Stimulated activated CD8-positive, alpha-beta memory T cell treated with anti-CD3 and anti-CD28 coated beads, Interleukin-7, amount 100 ng/mL, for 48 hours (primary cell): ENCODE data around the gene METTL9.
"Not testable (repeated sequence)": the region's sequence is repeated elsewhere in the genome, so short reads cannot be mapped to it uniquely, and the experiment has no call there.

Source experiments
- DNase-seq, 2 donors: peaks; one replicate each; pipeline ENCODE4 v3.0.0-alpha.2; 2020; ENCODE audit warnings: low read depth in 1 of 2; ENCODE audit errors: extremely low read depth in 1 of 2

Gene METTL9

DNA sequence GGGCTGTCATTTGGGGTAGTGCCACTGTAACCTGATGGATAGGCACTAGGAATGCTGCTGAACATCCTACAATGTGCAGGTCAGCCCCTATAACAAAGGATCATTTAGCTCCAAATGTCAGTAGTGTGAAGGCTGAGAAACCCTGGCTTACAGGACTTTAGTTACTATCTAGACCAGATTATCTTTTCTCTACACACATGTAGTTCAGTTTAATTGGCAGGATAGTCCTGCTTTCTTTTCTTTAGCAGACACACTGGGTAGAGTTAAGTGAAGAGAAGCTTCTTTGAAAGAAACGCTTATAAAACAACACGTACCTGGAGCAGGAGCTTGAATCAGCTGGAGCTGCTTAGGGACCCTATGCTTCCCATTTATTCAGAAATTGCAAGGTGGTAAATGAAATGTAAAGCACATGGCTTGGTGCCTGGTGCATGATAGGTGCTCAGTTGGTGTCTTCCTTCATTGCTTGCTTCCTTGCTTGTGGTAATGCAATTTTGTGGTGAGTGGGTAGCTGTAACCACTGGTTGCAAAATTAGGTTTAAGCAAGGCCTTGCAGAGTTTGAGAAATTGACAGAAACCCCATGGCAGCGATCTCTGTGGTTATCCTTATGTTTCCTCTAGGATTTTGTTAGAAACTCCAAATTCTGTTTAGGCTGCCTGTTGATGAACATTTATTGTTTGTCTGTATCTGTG, 9.4 kb downstream of the METTL9 start:
- no peak for DNase-seq

DNA sequence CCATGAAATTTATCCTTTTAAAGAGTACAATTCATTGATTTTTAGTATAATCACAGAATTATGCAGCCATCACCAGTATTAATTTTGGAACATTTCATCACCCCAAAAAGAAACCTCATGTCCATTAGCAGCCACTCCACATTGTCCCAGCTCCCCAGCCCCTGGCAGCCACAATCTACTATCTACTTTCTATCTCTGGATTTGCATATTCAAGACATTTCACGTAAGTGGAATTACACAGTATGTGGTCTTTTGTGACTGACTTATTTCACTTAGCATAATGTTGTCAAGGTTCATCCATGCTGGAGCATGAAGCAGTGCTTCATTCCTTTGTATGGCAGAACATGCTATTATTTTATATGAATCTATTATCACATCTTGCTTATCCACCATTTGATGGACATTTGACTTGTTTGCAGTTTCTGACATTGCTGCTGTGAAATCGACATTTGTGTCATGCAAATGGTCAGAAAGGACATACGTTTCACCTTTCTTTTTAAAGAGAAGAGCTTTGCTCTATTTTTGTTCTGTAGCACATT, 10.7 kb downstream of the METTL9 start:
- DNase-seq: no peak

DNA sequence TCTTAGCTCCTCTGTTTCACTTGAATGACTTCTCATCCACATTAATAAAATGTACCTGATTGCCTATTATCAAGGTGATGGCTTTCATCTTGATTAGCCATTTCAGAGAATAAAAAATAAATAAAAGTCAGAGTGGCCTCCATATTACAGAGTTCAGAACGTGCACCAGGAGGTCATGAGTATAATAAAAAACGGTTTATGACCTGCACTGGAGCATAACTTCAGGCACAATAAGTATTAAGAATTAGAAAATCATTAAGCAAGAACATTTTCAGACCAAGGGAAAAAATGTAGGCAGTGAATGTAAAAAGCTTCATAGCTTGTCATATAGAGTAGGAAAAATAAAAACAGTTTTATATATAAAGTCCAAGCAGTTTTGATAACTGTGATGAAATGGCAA, 11.4 kb downstream of the METTL9 start:
- DNase-seq: no peak

DNA sequence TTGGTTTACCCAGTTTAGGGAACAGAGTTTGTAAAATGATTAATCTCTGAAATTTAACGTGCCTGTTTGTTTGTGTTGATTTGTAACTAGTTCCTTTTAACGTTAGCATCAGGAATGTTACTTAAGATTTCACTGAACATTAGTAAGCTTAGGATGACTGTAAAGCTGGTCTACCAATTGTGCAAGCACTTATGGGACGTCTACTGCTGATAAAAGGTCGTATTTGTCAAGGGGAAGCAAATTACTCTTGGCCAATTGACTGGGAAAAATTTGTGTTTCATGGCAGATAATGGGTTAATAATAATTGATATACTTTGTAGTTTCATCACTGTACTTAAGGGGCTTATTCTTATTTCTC, 11.8 kb downstream of the METTL9 start:
- no peak for DNase-seq

DNA sequence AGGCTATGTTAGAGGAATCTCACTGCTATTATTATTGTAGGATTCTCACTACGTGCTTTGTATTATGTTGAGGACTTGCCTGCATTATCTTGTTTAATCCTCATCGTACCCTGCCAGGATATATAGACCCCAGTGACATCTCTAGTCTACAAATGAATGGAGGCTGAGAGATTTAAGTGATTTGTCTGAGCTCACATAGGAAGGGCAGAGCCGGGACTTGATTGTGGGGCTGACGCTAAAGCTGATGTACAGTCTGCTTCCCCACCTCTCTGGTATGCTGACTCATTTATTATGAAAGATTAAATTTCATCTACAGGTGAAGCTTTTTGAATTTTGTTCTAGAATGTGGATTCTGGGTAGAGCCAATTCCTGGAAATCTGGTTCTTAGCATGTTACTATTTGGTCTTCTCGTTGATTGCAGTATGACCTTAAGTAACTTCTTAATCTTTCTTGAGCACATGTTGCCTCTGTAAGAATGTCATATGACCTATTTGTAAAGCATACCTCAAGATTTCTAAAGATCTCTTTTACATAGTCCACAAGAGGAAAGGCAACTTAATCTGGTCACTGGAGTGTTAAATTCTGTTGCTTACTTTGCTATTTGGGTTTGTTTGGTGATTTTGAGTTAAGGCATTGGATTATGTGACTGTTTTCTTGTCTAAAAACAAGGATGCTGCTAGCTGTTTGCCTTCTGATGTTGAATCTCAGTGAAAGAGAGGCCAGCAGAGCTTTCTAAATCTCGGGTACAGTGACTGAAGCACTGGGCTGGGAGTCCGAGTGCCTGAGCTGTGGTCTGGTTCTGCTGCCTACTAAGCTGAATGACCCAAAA, 12.4 kb downstream of the METTL9 start:
- no peak for DNase-seq

DNA sequence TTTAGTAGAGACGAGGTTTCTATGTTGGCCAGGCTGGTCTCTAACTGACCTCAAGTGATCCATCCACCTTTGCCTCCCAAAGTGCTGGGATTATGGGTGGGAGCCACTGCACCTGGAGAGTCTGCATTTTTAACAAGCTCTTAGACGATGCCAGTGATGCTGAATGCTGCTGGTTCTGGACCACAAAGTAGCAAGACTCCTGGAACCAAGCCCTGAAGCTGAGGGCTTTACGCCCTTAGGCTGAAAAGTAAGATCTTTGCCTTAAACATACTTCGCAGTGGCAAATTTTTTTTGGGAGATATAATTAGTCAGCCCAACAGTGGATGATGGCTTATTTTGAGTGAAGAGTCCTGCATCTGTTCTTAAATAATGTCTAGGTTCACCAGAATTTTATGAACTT, 14.0 kb downstream of the METTL9 start:
- DNase-seq: no peak

DNA sequence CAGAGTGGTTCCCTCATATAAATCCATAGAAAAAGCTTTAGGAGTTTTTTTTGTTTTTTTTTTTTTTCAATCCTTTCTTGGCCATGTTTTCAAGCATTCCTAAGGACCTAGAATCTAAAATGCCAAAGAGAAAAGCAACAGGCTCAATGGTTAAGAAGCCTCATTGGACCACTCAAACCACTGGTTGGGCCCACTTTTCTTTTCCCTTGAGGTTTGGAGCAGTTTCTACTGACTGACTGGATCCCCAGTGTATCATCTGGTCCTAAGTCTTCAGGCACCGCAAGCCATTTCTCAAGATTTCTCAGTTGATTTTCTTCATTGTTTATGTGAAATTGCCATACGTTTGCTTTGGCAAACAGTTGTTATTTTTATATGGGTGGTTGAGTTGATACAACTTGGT, 14.4 kb downstream of the METTL9 start:
- no peak for DNase-seq

DNA sequence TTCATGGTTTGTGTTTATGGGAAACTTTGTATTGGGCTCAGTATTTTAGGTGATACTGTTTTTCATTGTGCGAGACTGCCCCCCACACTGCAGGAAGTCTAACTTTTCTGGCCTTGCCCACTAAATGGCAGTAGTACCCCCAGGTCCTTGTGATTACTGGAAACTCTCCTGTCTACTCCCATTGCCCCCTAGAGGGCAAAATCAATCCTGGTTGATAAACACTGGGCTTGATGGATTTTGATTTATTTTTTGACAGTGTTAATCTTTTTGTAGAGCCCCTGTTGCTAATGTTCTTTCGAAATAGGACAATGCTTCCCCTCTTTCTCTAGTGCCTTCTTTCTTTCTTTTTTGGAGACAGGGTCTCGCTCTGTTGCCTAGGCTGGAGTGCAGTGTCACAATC, 15.5 kb downstream of the METTL9 start:
- no peak for DNase-seq

DNA sequence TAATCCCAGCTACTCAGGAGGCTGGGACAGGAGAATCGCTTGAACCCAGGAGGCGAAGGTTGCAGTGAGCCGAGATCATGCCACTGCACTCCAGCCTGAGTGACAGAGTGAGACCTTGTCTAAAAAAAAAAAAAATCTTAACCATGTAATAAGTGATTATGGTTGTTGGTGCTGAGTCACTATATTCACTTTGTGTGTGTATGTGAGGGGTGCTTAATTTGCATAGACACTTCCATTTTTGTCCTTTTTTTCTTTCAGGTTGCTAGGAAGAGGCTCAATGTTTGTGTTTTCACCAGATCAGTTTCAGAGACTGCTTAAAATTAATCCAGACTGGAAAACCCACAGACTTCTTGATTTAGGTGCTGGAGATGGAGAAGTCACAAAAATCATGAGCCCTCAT, 18.2 kb downstream of the METTL9 start:
- DNase-seq: no peak

DNA sequence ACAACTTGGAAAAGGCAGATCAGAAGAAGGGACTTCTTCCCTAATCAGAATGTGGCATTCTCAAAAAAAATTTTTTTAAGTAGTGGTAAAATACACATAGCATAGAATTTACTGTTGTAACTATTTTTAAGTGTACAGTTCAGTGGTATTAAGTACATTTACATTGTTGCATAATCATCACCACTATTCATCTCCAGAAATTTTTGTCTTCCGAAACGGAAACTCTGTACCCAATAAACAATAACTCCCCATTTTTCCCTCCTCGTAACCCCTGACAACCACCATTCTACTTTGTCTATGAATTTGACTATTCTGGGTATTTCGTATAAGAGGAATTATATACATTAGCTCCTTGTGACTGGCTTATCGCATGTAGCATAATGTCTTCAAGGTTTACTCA, 18.9 kb downstream of the METTL9 start:
- DNase-seq: no peak

DNA sequence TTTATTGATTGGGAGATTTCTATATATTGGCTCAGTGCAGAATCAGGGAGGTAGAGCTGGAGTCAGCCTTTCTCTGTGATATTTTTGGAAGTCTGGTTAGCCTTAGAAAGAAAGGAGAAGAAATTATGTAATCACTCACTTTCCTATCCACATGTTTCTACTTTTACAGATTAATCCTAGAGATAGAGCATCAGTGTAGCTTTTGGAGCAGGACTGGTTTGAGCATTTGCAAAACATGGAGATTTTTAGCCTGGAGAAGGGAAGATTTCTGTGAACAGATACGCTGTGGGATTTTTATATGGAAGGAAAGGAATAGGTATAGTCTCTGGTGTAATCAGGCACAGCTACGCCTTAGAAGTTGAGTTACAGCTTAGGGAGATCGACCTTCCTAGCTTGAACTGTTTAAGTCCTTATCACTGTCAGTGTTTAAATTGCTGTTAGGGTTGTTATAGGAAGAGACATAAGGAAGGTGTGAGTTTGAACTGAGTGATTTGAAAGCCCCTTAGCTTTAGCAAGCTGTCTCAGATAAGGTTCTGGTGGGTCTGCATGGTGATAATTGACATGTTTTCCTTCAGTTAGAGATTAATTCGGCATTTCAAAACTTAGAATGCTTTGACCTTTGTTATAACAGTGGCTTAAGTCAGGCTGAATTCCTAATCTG, 20.5 kb downstream of the METTL9 start:
- DNase-seq: no peak

DNA sequence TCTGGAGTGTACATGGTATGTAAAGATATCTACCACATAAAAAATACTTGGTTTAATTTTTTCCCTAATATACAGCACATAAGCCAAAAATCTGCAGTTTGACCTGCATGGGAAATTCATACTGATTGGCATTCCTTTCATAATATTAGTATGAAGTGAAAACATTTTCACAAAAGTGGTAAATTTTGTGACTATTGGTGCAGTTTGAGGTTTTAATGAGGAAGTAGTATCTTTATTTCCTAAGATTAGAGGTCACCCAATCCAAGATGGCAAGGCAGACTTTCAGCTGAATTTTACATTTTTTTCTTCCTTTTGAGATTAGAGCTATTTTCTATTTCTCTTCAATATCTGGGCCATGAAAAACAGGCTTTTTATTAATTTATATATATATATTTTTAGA, 21.2 kb downstream of the METTL9 start:
- no peak for DNase-seq

DNA sequence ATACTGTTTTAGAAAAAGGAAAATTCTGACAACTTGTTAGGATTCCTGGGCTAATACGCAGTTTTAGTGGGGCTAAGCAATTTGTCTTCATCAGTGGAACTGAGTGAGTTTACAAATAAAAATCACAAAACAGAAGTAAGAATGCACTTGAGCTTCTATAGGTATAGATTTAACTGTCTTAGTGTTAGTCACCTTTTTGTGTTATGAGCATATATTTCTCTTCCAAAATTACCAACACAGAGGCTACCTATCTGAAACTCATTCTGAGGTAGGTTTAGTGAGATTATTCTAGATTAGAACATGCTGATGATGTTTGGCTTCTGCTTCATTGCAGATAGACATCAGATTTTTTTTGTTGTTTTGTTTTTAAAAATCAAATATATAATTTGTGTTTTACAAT, 23.2 kb downstream of the METTL9 start:
- DNase-seq: no peak

DNA sequence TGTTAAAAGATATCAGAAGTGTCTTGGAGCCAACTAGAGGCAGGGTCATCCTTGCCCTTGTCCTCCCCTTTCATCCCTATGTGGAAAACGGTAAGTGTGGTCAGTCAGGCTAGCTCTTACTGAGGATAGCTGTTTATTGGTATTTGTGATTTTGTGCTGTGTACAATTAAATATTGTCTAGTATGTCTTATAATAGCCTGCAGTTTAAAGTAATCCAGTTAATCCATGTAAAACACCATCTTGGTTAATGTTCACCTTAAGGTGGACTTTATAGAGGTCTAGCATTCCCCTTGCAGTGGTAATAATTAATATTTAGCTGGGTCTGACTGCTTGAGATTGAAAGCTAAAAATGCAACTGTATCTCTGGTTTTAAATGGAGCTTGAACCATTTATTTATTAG, 25.6 kb downstream of the METTL9 start:
- DNase-seq: no peak

DNA sequence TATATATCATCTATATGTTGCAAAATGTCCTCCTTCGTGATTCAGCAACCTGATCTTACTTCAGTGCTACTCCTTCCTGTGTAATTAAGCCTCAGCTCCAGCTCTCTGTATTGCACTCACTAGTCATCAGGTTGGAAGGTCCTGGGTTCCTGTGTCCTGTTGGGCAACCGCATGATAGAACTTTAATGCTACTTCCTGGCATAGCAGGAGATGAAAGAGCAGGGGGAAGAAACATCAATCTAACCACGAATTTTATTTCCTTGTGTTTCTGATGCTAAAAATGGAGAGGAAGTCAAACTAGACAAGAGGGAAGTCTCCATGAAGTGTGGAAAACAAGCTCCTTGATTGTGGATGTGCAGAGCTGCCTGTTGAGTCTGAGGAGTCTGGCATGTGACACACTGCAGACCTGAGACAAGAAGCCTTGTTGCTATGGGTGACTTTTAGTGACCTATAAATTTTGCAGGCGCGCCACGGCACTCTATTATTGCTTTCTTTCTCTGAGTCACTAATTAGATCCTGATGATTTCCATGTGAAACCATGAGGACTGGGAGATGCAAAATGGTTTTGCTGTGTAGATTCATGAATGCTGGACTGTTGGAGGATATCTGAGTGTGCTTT, 27.4 kb downstream of the METTL9 start:
- no peak for DNase-seq

DNA sequence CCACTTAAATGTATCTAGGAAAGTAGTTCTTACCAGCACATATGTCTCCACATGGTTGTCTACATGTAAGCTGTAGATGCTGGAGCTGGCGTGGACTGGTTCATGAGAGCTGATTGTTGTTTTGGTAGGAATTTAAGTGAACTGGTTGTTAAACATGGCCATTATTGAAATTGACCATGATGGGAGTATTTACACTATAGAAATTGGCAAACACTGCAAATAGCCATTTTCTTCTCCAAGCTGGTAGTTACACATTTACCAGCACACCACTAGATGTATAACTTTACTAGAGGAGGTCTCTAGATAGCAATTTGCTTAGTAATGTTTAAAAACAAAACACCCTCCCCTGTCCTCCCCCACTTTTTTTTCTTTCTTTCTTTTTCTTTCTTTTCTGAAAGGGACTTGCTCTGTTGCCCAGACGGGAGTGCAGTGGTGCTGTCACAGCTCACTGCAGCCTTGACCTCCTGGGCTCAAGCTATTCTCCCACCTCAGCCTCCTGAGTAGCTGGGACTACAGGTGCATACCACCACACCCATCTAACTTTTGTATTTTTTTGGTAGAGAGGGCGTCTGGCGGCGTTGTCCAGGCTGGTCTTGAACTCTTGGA, 28.8 kb downstream of the METTL9 start:
- DNase-seq: no peak

DNA sequence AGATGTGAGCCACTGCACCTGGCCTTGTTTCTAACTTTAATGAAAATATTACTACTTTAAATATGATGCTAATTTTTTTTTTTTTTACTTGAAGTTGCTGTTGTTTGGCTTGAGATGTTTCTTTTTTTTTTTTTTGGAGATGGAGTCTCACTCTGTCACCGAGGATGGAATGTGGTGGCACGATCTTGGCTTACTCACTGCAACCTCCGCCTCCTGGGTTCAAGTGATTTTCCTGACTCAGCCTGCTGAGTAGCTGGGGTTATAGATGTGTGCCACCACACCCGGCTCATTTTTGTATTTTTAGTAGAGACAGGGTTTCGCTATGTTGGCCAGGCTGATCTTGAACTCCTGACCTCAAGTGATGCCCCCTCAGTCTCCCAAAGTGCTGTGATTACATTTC, 29.4 kb downstream of the METTL9 start:
- DNase-seq: no peak

DNA sequence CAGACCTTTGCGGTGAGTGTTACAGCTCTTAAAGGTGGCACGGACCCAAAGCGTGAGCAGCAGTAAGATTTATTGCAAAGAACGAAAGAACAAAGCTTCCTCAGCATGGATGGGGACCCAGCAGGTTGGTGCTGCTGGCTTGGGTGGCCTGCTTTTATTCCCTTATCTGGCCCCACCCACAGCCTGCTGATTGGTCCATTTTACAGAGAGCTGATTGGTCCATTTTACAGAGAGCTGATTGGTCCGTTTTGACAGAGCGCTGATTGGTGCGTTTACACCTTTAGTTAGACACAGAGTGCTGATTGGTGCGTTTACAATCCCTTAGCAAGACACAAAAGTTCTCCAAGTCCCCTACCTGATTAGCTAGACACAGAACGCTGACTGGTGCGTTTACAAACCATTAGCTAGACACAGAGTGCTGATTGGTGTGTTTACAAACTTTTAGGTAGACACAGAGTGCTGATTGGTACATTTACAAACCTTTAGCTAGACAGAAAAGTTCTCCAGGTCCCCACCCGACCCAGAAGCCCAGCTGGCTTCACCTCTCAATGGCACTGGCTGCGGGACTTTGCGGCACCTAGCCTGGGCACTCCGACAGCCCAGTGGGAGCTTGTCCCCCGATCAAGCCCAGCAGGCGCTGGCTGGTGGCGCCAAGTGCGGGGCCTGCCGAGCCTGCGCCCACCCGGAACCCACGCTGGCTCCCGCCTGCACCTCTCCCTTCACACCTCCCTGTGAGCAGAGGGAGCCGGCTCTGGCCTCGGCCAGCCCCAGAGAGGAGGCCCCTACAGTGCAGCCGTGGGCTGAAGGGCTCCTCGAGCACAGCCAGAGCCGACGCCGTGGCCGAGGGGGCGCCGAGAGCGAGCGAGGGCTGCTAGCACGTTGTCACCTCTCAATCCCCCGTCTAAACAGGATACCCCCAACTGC, 30.5 kb downstream of the METTL9 start:
- DNase-seq: not testable (repeated sequence)

DNA sequence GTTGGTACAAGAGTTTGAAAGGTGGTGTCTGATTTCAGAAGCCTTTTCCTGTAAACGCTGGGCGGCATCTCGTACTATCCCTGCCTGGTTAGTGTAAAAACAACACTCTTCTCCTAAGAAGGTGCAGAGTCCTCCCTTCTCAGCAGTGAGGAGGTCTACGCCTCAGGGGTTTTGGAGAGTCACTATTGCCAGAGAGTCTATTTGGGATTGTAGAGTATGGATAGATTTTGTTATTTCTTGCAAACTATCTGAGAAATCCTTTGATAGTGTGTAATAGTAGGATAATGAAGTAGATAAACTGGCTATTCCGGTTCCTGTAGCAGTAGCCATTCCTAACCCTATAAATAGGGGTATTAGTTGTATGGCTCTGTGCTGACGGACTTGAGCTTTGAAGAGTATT, 31.5 kb downstream of the METTL9 start:
- DNase-seq: not testable (repeated sequence)

DNA sequence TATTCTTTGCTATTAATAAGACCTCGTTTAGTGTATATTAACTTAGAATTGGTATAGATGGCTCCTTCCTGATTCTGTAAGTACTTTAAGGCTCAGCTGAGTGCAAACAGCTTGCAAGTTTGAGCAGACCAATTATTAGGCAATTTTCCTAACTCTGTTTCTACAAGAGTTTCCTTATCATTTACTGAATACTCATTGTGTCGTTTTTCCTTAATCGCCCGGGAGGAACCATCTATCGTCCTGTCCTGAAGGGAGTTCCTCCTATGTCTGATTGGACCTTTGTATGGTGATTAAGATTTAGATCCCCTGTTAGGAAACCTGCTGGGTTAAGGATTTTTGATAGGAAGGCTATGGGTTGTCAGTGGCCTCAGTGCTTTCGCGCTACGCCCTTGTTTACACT, 32.0 kb downstream of the METTL9 start:
- DNase-seq: not testable (repeated sequence)
